ENCODE measurements around the gene NR3C2. TPM values are rescaled to one million over a fixed set of nuclear protein-coding genes. Genes with fewer than 3 reads are reported as not detected.
A peak's percentile ranks its signal among the peaks of the same experiment; 100 is the strongest.

NR3C2 gene
- total and polyA plus RNA-seq, 12 donors, result 2.2 to 28.6 (median 23.3) TPM

DNA sequence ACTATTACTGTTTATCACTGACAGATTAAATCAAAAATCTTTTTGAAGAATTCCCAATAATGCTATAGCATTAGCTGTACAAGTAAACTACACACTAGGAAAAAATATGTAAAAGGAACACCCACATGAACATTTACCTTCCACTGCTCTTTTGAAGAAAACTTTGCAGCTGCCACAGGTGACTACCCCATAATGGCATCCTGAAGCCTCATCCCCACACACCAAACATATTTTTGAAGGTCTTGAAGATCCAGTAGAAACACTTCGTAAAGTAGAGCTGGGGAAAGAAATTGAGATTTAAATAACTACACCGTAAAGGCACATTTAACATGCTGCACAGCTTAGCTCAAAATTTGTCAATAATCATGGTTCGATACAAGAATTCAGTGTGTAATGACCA is 182.4 kb downstream of the NR3C2 start:
- 97 to 98% methylated on average over 3 of the region's 3 CpGs for WGBS, 2 donors
- intact Hi-C loops (cut with DNase I), result loop anchor here in 1 of 10 donors (10.0 kb wide), 1 partner anchor 205 kb away; no protein-coding TSS in a partner anchor

DNA sequence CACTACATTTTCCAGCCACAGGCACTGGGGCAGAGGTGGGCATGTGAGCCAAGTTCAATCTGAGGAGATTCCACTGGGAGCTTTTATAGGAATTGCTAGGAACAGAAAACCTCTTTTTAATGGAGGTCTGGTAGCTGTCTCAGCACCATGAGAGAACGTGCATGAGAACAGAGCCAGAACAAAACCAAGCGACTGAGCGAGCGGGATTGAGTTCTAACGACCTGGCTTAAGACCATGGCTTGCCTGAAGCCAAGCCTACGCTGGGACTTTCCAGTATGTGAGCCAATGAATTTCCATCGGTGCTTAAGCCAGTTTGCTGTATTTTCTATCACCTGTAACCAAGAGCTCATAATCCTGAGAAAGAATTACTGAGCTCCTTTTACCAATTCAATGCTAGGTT is 183.7 kb downstream of the NR3C2 start:
- peaks cover 0 to 27% (median 10%) of the 10 kb centered on the region in 9 donors for H3K4me1 ChIP-seq
- H3K27me3 ChIP-seq, result no peaks in the 10 kb centered on the region
- intact Hi-C loops (cut with DNase I), result no loop called here
- ATAC-seq (peak in 7 of 8 donors; percentile 55 to 79 (median 61)), DNase-seq (peak in 1 of 2 donors; percentile 23)
- H3K36me3 ChIP-seq, result no peaks in the 10 kb centered on the region
- 66 to 83% methylated on average over 7 of the region's 7 CpGs for WGBS, 2 donors
- peak overlapping the region in 1 of 10 donors; percentile 22 for H3K27ac ChIP-seq
- H3K4me3 ChIP-seq, result no peak overlapping the region
- TF ChIP-seq, protein P1, sequence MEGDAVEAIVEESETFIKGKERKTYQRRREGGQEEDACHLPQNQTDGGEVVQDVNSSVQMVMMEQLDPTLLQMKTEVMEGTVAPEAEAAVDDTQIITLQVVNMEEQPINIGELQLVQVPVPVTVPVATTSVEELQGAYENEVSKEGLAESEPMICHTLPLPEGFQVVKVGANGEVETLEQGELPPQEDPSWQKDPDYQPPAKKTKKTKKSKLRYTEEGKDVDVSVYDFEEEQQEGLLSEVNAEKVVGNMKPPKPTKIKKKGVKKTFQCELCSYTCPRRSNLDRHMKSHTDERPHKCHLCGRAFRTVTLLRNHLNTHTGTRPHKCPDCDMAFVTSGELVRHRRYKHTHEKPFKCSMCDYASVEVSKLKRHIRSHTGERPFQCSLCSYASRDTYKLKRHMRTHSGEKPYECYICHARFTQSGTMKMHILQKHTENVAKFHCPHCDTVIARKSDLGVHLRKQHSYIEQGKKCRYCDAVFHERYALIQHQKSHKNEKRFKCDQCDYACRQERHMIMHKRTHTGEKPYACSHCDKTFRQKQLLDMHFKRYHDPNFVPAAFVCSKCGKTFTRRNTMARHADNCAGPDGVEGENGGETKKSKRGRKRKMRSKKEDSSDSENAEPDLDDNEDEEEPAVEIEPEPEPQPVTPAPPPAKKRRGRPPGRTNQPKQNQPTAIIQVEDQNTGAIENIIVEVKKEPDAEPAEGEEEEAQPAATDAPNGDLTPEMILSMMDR (IDR thresholded peaks at IDR 0.05), result no peak
- no peaks in the 10 kb centered on the region for H3K9me3 ChIP-seq

More for the DNA sequence above, 182.4 kb downstream of the NR3C2 start:
- ATAC-seq (no peak), DNase-seq (no peak)
- Histone ChIP-seq H3K9me3 (no peaks in the 10 kb centered on the region), H3K4me3 (no peak overlapping the region), H3K4me1 (peaks cover 0 to 26% (median 9%) of the 10 kb centered on the region in 9 donors), H3K36me3 (no peaks in the 10 kb centered on the region), H3K27me3 (no peaks in the 10 kb centered on the region), H3K27ac (no peak overlapping the region)
- TF ChIP-seq, protein P1 (IDR thresholded peaks at IDR 0.05), result no peak

DNA sequence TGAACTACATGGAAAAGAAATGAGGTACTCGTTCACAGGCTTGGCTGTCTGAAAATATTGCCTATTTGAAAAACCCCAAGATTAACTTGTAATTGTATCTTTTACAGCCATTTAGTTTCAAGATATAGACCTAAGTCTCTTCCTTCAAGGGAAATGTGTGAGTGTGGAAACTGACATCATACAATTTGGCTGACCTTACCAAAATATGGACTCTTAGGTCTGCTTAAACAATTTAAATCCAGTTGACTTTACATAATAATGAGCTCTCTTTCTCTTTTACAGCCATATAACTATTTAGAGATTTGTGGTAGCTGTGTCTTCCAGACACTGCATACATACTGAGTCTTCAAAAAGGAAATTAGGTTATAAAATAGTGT is 186.9 kb downstream of the NR3C2 start:
- TF ChIP-seq, protein P1 (IDR thresholded peaks at IDR 0.05), result no peak
- H3K36me3 ChIP-seq, result no peaks in the 10 kb centered on the region
- H3K27ac ChIP-seq, result no peak overlapping the region
- 66 to 74% methylated on average over 1 of the region's 1 CpG for WGBS, 2 donors
- no peaks in the 10 kb centered on the region for H3K9me3 ChIP-seq
- DNase-seq, result no peak
- H3K4me1 ChIP-seq, result peaks cover 0 to 49% (median 13%) of the 10 kb centered on the region in 9 donors
- no peaks in the 10 kb centered on the region for H3K27me3 ChIP-seq
- no peak overlapping the region for H3K4me3 ChIP-seq
- intact Hi-C loops (cut with DNase I), result no loop called here
- ATAC-seq, result no peak

DNA sequence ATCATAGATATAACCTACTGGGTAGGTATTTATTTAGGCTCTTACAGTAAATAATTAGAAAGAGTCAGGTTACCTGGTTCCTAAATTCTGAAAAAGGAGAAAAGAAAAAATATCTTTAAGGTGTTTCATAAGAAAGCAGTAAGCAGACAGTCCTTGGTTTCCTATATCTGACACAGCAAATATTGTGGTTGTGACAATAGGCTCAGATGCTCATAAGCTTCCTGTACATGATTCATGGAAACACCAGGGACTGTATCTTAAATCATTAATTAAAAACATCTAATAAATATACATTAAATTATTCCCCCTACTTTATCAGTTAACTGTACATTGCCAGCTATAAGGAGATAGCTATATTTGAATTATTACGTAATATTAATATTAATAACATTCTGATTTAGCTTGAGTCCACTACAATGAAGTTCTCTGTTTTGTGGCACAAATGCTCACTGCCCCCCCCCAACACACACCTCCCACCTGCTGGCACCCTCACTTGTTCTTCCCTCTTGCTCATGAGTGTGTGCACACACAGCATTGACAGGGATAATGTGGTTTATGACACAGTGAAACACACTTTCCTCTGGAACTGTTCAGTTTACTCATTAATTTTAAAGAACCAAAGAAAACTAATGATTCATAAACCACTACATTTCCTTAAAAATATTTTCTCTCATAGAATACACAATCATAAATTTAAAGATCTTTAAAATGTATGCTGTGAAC is 187.4 kb downstream of the NR3C2 start:
- H3K9me3 ChIP-seq, result no peaks in the 10 kb centered on the region
- 97 to 100% methylated on average over 1 of the region's 1 CpG for WGBS, 2 donors
- DNase-seq (no peak), ATAC-seq (no peak)
- no peak overlapping the region for H3K27ac ChIP-seq
- no peak overlapping the region for H3K4me3 ChIP-seq
- H3K36me3 ChIP-seq, result no peaks in the 10 kb centered on the region
- intact Hi-C loops (cut with DNase I), result no loop called here
- TF ChIP-seq, protein P1 (IDR thresholded peaks at IDR 0.05), result no peak
- peaks cover 0 to 49% (median 13%) of the 10 kb centered on the region in 9 donors for H3K4me1 ChIP-seq
- no peaks in the 10 kb centered on the region for H3K27me3 ChIP-seq

All from heart right ventricle (tissue), 16 donors.